SK-N-SH treated with all-trans-retinoic acid at 6 μM for 48 hours (cell line): ENCODE data around the gene BCR.

Experiments used
- ISL1 ChIP-seq: fragments of 250-450 bp; sonication (Bioruptor Pico); IDR thresholded peaks from 2 replicates; pipeline ENCODE4 v2.1.2; 2022; ENCODE audit warnings: mild to moderate bottlenecking, moderate library complexity
- POU6F1 ChIP-seq: fragments of 250-450 bp; sonication (Bioruptor Pico); IDR thresholded peaks from 2 replicates; pipeline ENCODE4 v1.8.0; 2021; ENCODE audit warnings: low read depth, mild to moderate bottlenecking, moderate library complexity, borderline replicate concordance
- PPARA ChIP-seq: fragments of 250-450 bp; sonication (Bioruptor Pico); IDR thresholded peaks from 2 replicates; pipeline ENCODE4 v1.5.0; 2020; ENCODE audit warnings: mild to moderate bottlenecking, borderline replicate concordance
- TSHZ2 ChIP-seq: fragments of 250-450 bp; sonication (Bioruptor Pico); IDR thresholded peaks from 2 replicates; pipeline ENCODE4 v1.5.0; 2020; ENCODE audit warnings: mild to moderate bottlenecking, moderate library complexity

DNA sequence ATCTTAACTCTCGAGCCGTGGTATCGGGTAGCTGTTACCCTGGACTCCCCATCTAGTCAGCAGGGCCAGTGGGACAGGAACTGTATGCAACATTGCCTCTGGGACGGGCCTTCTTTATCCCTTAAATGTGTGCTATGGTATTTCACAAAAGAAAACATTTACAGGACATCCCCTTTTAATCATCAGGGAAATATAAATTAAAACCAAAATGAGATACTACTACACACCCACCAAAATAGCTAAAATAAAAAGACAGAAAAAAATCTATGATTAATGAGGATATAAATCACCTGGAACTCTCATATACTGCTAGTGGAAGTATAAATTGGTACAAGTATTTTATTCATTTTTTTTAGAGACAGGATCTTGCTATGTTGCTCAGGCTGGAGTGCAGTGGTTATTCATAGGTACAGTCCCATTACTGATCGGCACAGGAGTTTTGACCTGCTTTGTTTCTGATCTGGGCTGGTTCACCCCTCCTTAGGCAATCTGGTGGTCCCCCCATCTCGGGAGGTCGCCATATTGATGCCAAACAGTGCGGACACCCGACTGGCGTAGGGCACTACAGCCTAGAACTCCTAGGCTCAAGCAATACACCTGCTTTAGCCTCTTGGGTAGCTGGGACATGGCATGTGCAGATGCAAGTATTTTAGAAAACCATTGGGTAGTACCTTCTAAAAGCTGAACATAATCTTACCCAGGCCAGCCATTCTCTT, 47.8 kb upstream of the BCR start:
- TF ChIP-seq PPARA (CRISPR knock-in tag) = no peak
- TF ChIP-seq ISL1 (CRISPR knock-in tag) = no peak
- TF ChIP-seq TSHZ2 (CRISPR knock-in tag) = no peak
- TF ChIP-seq POU6F1 (CRISPR knock-in tag) = no peak
